ENCODE results near the gene COX5B.
"Not testable (repeated sequence)": the region's sequence is repeated elsewhere in the genome, so short reads cannot be mapped to it uniquely, and the experiment has no call there.

Gene COX5B, protein sequence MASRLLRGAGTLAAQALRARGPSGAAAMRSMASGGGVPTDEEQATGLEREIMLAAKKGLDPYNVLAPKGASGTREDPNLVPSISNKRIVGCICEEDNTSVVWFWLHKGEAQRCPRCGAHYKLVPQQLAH

DNA sequence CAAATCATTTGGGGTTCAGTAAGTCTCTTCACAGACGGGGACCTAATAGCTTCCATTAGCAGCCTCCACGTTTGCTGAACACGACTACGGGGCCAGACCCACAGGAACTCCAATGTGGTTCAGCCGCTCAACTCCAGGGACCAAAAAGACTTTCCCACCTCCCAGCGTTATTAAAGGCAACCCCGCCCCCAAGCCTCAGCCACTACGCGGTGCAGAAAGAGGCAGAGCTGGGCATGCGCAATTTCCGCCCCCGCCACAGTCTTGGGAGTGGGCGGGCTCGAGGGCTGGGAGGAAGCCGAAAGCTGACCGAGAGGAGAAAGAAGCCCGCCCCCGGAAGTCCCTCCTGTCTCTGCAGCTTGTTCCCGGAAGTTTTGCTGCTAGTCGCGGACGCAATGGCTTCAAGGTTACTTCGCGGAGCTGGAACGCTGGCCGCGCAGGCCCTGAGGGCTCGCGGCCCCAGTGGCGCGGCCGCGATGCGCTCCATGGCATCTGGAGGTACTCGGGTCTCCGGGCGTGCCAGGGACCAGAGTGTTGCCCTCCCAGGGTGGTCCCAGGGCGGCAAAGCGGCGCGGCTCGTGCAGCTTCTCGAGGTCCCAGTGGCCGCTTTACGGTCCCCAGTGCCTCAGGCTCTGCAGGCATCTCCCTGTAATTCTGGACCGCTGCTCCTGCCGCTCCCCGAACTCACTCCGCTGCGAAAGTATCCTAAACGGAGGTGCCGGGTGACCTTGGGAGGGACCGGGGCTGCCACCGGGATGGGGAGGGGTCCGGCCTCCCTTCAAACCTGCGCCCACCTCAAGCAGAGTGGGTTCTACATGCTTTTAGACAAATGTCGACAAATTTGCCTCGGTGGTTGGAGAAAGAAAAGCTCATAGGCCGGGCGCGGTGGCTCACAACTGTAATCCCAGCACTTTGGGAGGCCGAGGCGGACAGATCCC lies at the start of gene COX5B:
COX5B (plus strand) TSS at position 368 of the 935 bp plus-strand sequence; CDS start at position 393, 25 bp downstream.
- peak; percentile 98 for DNase-seq (ENCODE audit: low spot score)

DNA sequence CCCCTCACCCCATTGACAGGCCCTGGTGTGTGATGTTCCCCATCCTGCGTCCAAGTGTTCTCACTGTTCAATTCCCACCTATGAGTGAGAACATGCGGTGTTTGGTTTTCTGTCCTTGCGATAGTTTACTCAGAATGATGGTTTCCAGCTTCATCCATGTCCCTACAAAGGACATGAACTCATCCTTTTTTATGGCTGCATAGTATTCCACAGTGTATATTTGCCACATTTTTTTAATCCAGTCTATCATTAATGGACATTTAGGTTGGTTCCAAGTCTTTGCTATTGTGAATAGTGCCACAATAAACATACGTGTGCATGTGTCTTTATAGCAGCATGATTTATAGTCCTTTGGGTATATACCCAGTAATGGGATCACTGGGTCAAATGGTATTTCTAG lies 49.7 kb upstream of the COX5B start:
- not testable (repeated sequence) for DNase-seq (ENCODE audit: low spot score)

- not testable (repeated sequence) for DNase-seq (ENCODE audit: low spot score)
Observed at GRCh38 chr2:97601537-97601936, 44.3 kb upstream of the COX5B start.

DNA sequence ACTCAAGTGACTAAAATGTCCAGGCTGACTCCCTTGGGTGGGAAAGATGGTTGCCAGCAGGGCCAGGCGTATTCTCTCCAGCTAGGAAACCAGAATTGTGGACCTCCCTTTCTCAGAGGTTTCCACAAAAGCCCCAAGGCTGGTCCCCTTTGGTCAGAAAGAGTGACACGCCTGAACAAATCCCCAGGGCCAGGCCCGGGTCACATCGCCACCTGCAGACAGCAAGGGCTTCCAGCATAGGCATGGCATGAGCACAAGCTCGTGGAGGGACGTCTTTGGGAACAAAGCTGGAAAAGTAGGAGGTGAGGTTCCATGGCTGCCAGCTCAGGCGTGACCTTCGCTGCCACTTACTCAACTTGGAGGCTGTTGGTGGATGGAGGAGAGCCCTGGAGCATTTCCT lies 40.8 kb upstream of the COX5B start:
- DNase-seq (ENCODE audit: low spot score): not testable (repeated sequence)

DNA sequence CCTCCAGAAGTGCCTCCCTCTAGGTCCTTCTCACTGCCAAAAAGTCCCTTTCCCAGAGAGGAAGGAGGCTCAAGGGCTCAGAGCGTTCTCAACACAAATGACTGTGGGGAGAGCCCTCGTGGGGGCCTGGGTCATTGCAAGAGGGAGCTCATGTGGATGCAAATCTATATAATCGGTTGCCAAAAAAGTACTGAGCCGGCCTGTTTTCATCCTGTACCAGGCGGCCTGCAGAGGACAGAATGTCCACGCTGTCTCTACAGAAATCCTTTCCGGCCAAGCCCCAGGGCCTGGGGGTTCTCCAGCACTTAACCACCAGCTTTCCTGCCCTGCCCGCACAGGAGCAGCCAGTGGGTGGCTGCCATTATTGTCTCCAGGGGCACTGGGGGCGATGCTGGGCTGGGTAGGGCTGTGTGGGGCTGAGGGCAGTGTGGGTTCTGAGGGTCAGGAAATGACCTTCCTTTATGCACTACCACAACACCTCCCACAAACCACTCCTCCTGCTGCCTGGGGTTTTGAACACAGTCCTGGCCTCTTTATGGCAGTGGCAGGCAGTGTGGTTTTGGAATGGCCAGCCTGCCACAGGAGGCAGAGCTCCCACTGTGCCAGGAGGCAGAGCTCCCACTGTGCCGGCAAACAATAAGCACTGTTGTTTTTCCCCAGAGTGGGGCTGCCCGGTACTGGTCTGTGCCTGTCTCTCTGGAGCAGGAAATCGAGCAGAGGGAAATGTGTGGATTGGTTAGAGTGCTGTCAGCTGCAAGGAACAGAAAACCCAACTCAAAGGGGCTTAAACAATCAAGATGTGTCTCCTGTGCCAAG lies 40.1 kb upstream of the COX5B start:
- DNase-seq (ENCODE audit: low spot score): not testable (repeated sequence)

- DNase-seq (ENCODE audit: low spot score): not testable (repeated sequence)
Observed at GRCh38 chr2:97608745-97609144, 37.1 kb upstream of the COX5B start.

GRCh38 chr2:97611895-97612294 lies 34.0 kb upstream of the COX5B start:
- DNase-seq (ENCODE audit: low spot score): not testable (repeated sequence)

- not testable (repeated sequence) for DNase-seq (ENCODE audit: low spot score)
Observed at GRCh38 chr2:97615746-97616145, 30.1 kb upstream of the COX5B start.

DNA sequence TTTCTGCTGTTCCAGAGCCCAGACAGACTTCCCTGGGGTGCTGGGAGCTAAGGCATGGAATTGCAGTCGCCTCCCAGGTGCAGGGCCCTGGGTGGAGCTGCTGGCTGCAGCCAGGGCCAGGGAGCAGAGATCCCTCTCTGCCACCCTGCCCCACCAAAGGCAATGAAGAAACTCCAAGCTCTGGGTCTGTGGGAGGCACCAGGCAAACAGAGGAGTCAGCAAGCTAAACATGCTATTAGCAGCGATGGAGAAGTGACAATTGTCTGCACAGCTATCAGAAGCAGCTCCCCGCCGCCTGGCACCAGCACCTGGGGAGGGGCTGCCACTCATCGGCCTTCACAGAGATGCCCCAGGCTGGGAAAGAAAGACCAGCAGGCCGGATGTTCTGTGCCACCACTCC lies 28.0 kb upstream of the COX5B start:
- no peak for DNase-seq (ENCODE audit: low spot score)

DNA sequence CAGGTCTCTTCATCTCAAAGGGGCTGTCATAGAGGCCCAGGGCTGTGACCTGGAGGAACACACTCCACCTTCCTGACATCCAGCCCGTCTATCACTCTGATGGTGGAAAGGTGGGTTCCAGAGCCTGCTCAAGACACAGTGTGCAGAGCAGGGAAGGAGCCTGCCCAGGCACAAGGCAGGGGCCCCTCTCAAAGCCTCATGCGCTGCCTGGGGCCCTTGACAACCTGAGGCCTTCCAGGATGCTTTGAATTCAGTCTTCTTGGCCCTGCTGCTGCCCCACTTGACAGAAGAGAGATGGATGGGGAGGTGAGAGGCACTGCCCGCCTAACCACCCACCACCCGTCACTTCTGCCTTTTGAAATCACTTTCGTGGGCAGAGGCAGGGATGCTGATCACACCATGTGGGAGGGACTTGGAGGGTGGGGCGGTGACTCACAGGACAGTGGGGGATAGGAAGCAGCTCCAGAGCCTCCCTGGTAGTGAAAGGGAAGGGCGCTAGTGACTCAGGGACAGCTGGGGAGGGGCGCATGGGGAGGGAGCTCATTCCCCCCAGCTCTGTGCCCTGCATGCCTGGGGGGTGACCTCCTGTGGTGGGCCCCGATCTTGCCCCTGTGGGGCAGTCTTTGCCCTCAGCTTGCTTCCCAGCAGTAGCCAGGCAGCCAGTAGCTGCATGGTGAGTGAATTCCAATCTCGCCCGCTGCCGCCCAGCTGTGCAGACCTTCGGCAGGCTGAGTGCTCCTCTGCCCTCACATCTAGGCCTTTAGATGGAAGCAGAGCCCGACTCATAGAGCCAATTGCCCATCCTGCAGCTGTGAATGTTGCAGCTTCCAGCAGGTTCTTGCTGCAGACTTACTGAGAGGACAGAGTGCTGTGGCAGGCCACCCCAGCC lies 26.7 kb upstream of the COX5B start:
- DNase-seq (ENCODE audit: low spot score): not testable (repeated sequence)

- DNase-seq (ENCODE audit: low spot score): not testable (repeated sequence)
Observed at GRCh38 chr2:97620492-97620891, 25.4 kb upstream of the COX5B start.

DNA sequence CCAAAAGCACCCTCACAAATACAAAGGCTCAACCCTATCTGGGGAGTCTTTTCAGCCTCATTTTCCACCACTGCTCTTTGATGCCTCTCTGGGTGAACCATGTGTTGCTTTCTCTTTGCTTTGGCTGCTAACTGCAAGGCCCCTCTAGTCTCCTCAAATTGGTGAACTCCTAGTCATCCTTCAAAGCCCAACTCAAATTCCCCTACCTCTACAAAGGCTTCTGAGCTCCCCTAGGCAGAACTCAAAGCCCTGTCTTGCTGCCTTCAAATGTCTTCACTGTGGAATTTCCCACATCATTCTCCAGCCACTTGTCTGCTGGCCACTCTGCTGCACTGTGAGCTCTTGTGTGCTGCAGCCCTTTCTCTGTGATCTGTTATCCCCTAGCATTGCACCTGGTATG lies 22.9 kb upstream of the COX5B start:
- peak; percentile 25 for DNase-seq (ENCODE audit: low spot score)

GRCh38 chr2:97625354-97626048 lies 20.4 kb upstream of the COX5B start:
- not testable (repeated sequence) for DNase-seq (ENCODE audit: low spot score)

GRCh38 chr2:97626049-97626430 lies 19.8 kb upstream of the COX5B start:
- DNase-seq (ENCODE audit: low spot score): not testable (repeated sequence)

GRCh38 chr2:97644023-97644717 lies 1.7 kb upstream of the COX5B start:
- DNase-seq (ENCODE audit: low spot score): no peak

- DNase-seq (ENCODE audit: low spot score): no peak
Observed at GRCh38 chr2:97645112-97645694, 659 bp upstream of the COX5B start.

DNA sequence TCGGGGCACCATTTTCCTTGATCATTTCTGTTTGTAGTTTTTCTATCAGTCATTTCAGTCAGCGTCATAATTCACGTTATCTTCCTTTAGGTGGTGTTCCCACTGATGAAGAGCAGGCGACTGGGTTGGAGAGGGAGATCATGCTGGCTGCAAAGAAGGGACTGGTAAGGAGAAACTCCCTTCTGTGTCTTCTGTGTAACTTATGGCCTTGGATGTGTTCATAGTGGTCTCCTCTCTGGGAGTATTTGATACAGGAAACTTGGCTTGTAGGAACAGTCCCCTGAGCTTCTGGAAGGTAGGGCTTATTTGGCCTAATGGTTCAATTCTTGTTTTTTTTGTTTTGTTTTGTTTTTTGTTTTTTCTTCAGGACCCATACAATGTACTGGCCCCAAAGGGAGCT lies 1.1 kb downstream of the COX5B start:
- DNase-seq (ENCODE audit: low spot score): no peak

- DNase-seq (ENCODE audit: low spot score): no peak
Observed at GRCh38 chr2:97651114-97651513, 5.3 kb downstream of the COX5B start.

GRCh38 chr2:97653473-97653872 lies 7.6 kb downstream of the COX5B start:
- no peak for DNase-seq (ENCODE audit: low spot score)

DNA sequence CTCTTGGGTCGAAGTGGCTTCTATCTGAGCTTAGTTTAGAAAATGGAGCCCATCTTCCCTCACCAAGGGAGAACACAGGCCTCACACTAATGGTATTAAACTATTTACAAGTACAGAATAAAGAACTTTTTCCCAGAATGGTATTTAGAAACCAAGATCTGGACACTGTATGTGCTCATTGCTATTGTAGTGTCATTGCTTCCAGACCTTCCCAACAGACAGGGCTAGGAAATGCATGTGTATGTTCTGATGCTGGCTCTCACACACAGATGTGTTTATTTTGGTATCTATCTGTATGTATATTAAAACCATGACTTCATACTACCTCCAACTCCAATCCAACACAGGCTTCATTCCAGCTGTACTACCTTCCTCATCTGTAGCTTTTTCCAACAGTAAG lies 8.0 kb downstream of the COX5B start:
- no peak for DNase-seq (ENCODE audit: low spot score)
